NCI-H1694 treated with DMSO at 0.1 percent for 48 hours (cell line): ENCODE measurements around the gene CELF2.

Experiments
- DNase-seq: peaks from one replicate; lab custom pipeline; 2025; lab: John Stamatoyannopoulos, UW

CELF2 gene

GRCh38 chr10:11023009-11023953 is 5.6 kb downstream of the CELF2 start:
- DNase-seq = no peak

- DNase-seq = no peak
Measured at GRCh38 chr10:11024596-11024995, 6.9 kb downstream of the CELF2 start.

GRCh38 chr10:11025978-11026377 is 8.3 kb downstream of the CELF2 start:
- DNase-seq = no peak

GRCh38 chr10:11026773-11027172 is 9.1 kb downstream of the CELF2 start:
- DNase-seq = no peak

GRCh38 chr10:11034762-11035161 is 17.1 kb downstream of the CELF2 start:
- DNase-seq = no peak

- no peak for DNase-seq
Measured at GRCh38 chr10:11035301-11035991, 17.8 kb downstream of the CELF2 start.

- no peak for DNase-seq
Measured at GRCh38 chr10:11036424-11037011, 18.8 kb downstream of the CELF2 start.

- DNase-seq = no peak
Measured at GRCh38 chr10:11037991-11038390, 20.3 kb downstream of the CELF2 start.

GRCh38 chr10:11042357-11042756 is 24.7 kb downstream of the CELF2 start:
- no peak for DNase-seq

GRCh38 chr10:11043039-11043438 is 25.4 kb downstream of the CELF2 start:
- DNase-seq = no peak

- DNase-seq = no peak
Measured at GRCh38 chr10:11043446-11044127, 25.9 kb downstream of the CELF2 start.

- DNase-seq = no peak
Measured at GRCh38 chr10:11045487-11045886, 27.8 kb downstream of the CELF2 start.

- DNase-seq = no peak
Measured at GRCh38 chr10:11045995-11046775, 28.5 kb downstream of the CELF2 start.

GRCh38 chr10:11046776-11047160 is 29.1 kb downstream of the CELF2 start:
- DNase-seq = no peak

- no peak for DNase-seq
Measured at GRCh38 chr10:11048707-11049278, 31.1 kb downstream of the CELF2 start.

- no peak for DNase-seq
Measured at GRCh38 chr10:11049806-11050205, 32.1 kb downstream of the CELF2 start.

- DNase-seq = no peak
Measured at GRCh38 chr10:11050301-11051287, 32.9 kb downstream of the CELF2 start.

GRCh38 chr10:11057018-11057417 is 39.3 kb downstream of the CELF2 start:
- DNase-seq = no peak

- no peak for DNase-seq
Measured at GRCh38 chr10:11057448-11057847, 39.8 kb downstream of the CELF2 start.

GRCh38 chr10:11057994-11058393 is 40.3 kb downstream of the CELF2 start:
- no peak for DNase-seq
